ENCODE measurements around the gene CARS1.

Gene CARS1

DNA sequence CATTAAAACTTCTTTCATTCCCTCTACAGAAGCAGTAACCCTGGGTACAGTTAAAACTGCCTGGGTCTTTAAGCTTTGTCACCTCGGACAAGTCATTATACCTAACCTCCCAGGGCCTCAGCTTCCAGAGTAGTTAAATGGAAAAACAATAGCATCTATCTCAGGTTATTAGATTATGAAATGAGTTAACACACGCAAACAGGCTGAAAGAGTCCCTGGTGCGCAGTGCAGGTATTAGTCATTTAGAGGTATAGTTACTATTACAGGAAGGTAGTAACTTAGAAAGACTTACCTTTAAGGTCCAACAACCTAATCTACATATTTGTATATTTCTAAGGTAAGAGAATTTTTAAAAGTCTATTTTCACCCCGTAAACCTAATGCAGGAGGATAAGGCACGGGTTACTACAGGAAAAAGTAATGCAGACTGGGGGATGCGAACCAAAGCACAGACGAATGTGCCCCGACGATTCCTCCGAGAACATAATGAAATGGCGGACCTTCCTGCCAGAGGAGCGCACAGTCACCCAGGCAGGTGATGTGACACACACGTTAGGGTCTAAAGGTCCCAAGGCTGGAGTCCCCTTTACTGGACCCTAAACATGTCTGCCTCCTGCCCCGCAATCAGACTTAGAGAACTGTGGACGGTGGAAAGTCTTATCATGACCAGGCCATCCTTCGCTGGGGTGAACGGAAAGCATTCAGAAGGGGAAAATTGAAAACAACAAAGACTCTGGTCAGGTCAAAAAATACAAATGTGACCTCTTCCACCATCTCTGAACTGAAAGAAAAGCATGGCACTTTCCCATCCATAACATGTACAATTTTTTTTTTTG lies 66.4 kb downstream of the CARS1 start:
- TF ChIP-seq FOXP2 (optimal IDR thresholded peaks at IDR 0.05; ENCODE audit: borderline replicate concordance, extremely low read depth, extremely low read length, insufficient read depth) (no peak), SIN3A (IDR thresholded peaks at IDR 0.05; ENCODE audit: borderline replicate concordance, insufficient read depth, low read length) (no peak), POLR2AphosphoS5 (IDR thresholded peaks at IDR 0.05; ENCODE audit: low read depth, low read length) (0 out of 2 replicates have a peak, but pooled peaks have one; percentile 2)

DNA sequence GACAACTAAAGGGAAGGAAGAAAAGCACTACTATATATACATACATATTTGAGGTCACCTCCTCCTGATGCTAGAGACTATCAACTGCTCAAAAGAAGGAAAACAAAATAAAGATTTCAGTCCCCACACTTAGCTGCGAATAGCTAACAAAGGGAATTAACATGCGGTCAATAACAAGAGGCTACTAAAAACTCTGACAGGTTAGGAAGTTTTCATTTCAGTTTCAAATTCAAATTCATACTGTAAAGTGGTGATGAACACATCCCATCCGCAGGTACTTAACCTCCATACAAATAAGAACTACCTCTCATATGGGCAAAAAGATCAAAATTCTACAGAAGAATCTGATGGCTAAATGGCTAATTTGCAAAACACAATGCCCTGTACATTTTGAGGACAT lies 67.7 kb downstream of the CARS1 start:
- TF ChIP-seq TAF1 (IDR thresholded peaks at IDR 0.05; ENCODE audit: borderline replicate concordance, insufficient read depth, low read length), result no peak
- no peak for TF ChIP-seq FOXP2 (optimal IDR thresholded peaks at IDR 0.05; ENCODE audit: borderline replicate concordance, extremely low read depth, extremely low read length, insufficient read depth)
- TF ChIP-seq SIN3A (IDR thresholded peaks at IDR 0.05; ENCODE audit: borderline replicate concordance, insufficient read depth, low read length), result no peak
- TF ChIP-seq, protein P1, sequence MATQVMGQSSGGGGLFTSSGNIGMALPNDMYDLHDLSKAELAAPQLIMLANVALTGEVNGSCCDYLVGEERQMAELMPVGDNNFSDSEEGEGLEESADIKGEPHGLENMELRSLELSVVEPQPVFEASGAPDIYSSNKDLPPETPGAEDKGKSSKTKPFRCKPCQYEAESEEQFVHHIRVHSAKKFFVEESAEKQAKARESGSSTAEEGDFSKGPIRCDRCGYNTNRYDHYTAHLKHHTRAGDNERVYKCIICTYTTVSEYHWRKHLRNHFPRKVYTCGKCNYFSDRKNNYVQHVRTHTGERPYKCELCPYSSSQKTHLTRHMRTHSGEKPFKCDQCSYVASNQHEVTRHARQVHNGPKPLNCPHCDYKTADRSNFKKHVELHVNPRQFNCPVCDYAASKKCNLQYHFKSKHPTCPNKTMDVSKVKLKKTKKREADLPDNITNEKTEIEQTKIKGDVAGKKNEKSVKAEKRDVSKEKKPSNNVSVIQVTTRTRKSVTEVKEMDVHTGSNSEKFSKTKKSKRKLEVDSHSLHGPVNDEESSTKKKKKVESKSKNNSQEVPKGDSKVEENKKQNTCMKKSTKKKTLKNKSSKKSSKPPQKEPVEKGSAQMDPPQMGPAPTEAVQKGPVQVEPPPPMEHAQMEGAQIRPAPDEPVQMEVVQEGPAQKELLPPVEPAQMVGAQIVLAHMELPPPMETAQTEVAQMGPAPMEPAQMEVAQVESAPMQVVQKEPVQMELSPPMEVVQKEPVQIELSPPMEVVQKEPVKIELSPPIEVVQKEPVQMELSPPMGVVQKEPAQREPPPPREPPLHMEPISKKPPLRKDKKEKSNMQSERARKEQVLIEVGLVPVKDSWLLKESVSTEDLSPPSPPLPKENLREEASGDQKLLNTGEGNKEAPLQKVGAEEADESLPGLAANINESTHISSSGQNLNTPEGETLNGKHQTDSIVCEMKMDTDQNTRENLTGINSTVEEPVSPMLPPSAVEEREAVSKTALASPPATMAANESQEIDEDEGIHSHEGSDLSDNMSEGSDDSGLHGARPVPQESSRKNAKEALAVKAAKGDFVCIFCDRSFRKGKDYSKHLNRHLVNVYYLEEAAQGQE (IDR thresholded peaks at IDR 0.05; ENCODE audit: insufficient read depth in 1 of 2, low read depth in 2 of 2, low read length in 2 of 2), result no peak
- TF ChIP-seq POLR2AphosphoS5 (IDR thresholded peaks at IDR 0.05; ENCODE audit: low read depth, low read length), result no peak

DNA sequence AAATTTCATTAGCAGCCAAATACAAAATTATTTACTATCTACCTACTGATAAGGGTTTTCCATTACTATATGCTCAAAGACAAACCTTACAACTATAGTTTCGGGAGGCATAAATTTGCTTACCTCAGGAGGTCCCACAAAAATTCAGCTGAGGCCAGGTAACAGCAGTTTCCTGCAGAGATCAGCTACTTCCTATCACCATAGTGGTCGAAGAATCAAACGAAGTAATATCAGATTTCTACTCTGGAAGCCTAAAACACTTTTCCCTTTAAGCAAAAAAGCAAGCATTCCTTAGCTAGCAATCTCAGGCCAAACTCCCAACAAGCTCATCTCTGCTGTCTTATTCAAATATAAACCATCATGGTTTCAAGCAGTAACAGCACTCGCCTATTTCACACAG lies 68.2 kb downstream of the CARS1 start:
- TF ChIP-seq, protein P1 (IDR thresholded peaks at IDR 0.05; ENCODE audit: insufficient read depth in 1 of 2, low read depth in 2 of 2, low read length in 2 of 2), result no peak
- no peak for TF ChIP-seq FOXP2 (optimal IDR thresholded peaks at IDR 0.05; ENCODE audit: borderline replicate concordance, extremely low read depth, extremely low read length, insufficient read depth)
- TF ChIP-seq POLR2AphosphoS5 (IDR thresholded peaks at IDR 0.05; ENCODE audit: low read depth, low read length), result no peak
- no peak for TF ChIP-seq TAF1 (IDR thresholded peaks at IDR 0.05; ENCODE audit: borderline replicate concordance, insufficient read depth, low read length)

DNA sequence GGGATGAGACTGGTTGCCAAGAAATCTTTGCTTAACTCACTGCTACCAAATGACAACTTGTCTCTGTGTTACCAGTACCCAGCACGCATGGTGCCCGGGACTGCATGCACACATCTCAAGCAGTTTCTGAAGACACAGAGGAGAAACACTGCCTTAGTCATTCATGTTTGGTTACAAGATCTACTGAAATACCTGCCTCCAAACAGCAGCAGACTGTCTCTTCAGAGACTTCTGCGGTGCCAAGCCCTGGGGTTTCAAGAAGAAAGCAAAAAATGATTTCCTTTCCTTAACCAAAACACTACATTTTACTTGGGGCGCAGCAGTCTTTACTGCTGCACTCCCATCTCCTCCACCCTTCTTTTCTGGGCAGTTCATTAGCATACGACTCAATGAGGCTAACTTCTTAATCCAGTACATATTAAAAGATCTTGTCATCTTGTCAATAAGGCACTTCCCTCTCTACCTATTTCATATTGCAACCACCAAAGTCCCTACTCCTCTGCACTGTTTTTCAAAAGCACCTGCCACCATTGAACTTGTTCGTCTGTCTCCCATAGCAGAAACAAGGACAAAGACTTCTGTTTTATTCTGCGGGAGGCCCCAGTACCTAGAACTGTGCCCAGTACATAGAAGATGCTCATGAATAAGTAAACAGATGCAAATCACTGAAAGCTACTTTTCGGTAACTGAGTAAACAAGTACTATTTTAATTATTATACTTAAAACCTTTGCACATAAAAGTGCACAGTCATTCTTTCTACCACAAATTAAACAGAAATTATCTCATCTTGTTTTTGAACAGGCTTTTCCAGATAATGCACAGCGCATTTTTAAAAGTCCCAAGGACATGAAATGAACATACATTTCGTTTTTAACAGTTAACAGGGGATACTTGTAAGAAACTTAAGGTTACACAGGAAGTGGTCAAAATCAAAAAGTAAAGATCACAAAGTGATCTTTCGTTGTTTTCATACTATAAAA lies 69.1 kb downstream of the CARS1 start:
- TF ChIP-seq TAF1 (IDR thresholded peaks at IDR 0.05; ENCODE audit: borderline replicate concordance, insufficient read depth, low read length) (no peak), FOXP2 (optimal IDR thresholded peaks at IDR 0.05; ENCODE audit: borderline replicate concordance, extremely low read depth, extremely low read length, insufficient read depth) (no peak), SIN3A (IDR thresholded peaks at IDR 0.05; ENCODE audit: borderline replicate concordance, insufficient read depth, low read length) (no peak), POLR2AphosphoS5 (IDR thresholded peaks at IDR 0.05; ENCODE audit: low read depth, low read length) (no peak)
- TF ChIP-seq, protein P1 (IDR thresholded peaks at IDR 0.05; ENCODE audit: insufficient read depth in 1 of 2, low read depth in 2 of 2, low read length in 2 of 2), result no peak

DNA sequence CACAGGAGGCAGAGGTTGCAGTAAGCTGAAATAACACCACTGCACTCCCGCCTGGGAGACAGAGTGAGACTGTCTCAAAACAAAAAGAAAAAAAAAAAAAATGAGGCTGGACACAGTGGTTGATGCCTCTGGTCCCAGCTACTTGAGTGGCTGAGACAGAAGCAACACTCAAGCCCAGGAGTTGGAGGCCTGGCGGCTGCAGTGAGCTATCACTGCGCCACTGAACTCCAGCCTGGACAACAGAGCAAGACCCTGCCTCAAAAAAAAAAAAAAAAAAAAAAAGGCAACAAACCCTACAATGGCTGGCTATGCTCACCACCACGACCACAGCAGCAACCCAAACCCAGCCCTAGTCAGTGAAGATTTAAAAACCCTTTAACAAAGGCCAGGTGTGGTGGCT lies 73.3 kb downstream of the CARS1 start:
- no peak for TF ChIP-seq POLR2AphosphoS5 (IDR thresholded peaks at IDR 0.05; ENCODE audit: low read depth, low read length)
- TF ChIP-seq FOXP2 (optimal IDR thresholded peaks at IDR 0.05; ENCODE audit: borderline replicate concordance, extremely low read depth, extremely low read length, insufficient read depth), result no peak
- TF ChIP-seq, protein P1 (IDR thresholded peaks at IDR 0.05; ENCODE audit: insufficient read depth in 1 of 2, low read depth in 2 of 2, low read length in 2 of 2), result no peak
